OCI-LY1 (cell line): ENCODE measurements around the gene PPP1R7.

Experiments used
- H2AFZ ChIP-seq: fragments of 200-600 bp; sonication (generic), shearing (Covaris generic); 2 replicates; pipeline ENCODE4 v1.6.0; 2014; ENCODE audit warnings: antibody characterized with exemption, mild to moderate bottlenecking, low read length
- H3F3A ChIP-seq: fragments of 200-600 bp; sonication (generic), shearing (Covaris generic); 2 replicates; pipeline ENCODE4 v1.6.0; 2014; ENCODE audit warnings: mild to moderate bottlenecking, antibody characterized with exemption, low read length, moderate library complexity; ENCODE audit not compliant: insufficient read depth
- H3K27ac ChIP-seq: fragments of 200-600 bp; sonication (generic); 2 replicates; pipeline ENCODE4 v1.5.1; 2014; ENCODE audit warnings: low read length, mixed run types, mild to moderate bottlenecking, low read depth; ENCODE audit not compliant: poor library complexity, severe bottlenecking
- H3K27me3 ChIP-seq: fragments of 200-600 bp; sonication (generic); 2 replicates; pipeline ENCODE4 v1.6.0; 2014; ENCODE audit warnings: antibody characterized with exemption, mild to moderate bottlenecking, low read length, moderate library complexity; ENCODE audit not compliant: insufficient read depth
- H3K36me3 ChIP-seq: fragments of 200-600 bp; sonication (generic); 2 replicates; pipeline ENCODE4 v1.6.1; 2014; ENCODE audit warnings: mild to moderate bottlenecking, antibody characterized with exemption, low read length, moderate library complexity, mixed read lengths; ENCODE audit not compliant: insufficient read depth
- H3K4me1 ChIP-seq: fragments of 200-600 bp; sonication (generic); 2 replicates; pipeline ENCODE4 v1.5.1; 2014; ENCODE audit warnings: mild to moderate bottlenecking, low read length, moderate library complexity; ENCODE audit not compliant: insufficient read depth, severe bottlenecking
- H3K4me2 ChIP-seq: fragments of 200-600 bp; sonication (generic), shearing (Covaris generic); 2 replicates; pipeline ENCODE4 v1.6.1; 2014; ENCODE audit warnings: low read length
- H3K4me3 ChIP-seq: fragments of 200-600 bp; sonication (generic); 2 replicates; pipeline ENCODE4 v1.5.1; 2014; ENCODE audit warnings: low read length, low read depth, mild to moderate bottlenecking, mixed read lengths; ENCODE audit not compliant: poor library complexity, severe bottlenecking
- H3K79me2 ChIP-seq: fragments of 200-600 bp; shearing (Covaris generic); 2 replicates; pipeline ENCODE4 v1.6.1; 2016; ENCODE audit warnings: mixed run types, low read length, mixed read lengths; ENCODE audit not compliant: insufficient read depth
- H3K9ac ChIP-seq: fragments of 200-600 bp; sonication (generic), shearing (Covaris generic); 2 replicates; pipeline ENCODE4 v1.6.1; 2014; ENCODE audit warnings: mild to moderate bottlenecking, low read length, mixed read lengths
- H3K9me2 ChIP-seq: fragments of 200-600 bp; sonication (generic), shearing (Covaris generic); 2 replicates; pipeline ENCODE4 v1.6.1; 2014; ENCODE audit warnings: low read depth, mild to moderate bottlenecking, low read length, mixed read lengths
- H3K9me3 ChIP-seq: fragments of 200-600 bp; shearing (Covaris generic); 2 replicates; pipeline ENCODE4 v1.6.1; 2014; ENCODE audit warnings: low read length, mixed read lengths
- H4K20me1 ChIP-seq: fragments of 200-600 bp; sonication (generic), shearing (Covaris generic); 2 replicates; pipeline ENCODE4 v1.6.0; 2016; ENCODE audit warnings: mild to moderate bottlenecking, low read length; ENCODE audit not compliant: insufficient read depth
- CTCF ChIP-seq: fragments of 200-600 bp; sonication (generic), shearing (Covaris generic); IDR thresholded peaks from 2 replicates; pipeline ENCODE4 v1.5.1; 2017; ENCODE audit warnings: mild to moderate bottlenecking, antibody characterized with exemption, low read length, moderate library complexity, mixed read lengths
- EZH2 ChIP-seq: fragments of 200-600 bp; sonication (generic), shearing (Covaris generic); IDR thresholded peaks from 2 replicates; pipeline ENCODE4 v1.8.0; 2017; ENCODE audit warnings: borderline replicate concordance, mixed run types, mild to moderate bottlenecking, antibody characterized with exemption, low read length, moderate library complexity, mixed read lengths

The PPP1R7 gene

GRCh38 chr2:241207151-241207550 lies 56.9 kb downstream of the PPP1R7 start:
- H3F3A ChIP-seq: no peaks in the 10 kb centered on the region
- H3K9ac ChIP-seq: no peak overlapping the region
- H3K4me1 ChIP-seq: no peaks in the 10 kb centered on the region
- TF ChIP-seq EZH2 (no peak), CTCF (no peak)
- H3K4me3 ChIP-seq: no peak overlapping the region
- H3K36me3 ChIP-seq: no peaks in the 10 kb centered on the region
- H2AFZ ChIP-seq: no peak overlapping the region
- no peaks in the 10 kb centered on the region for H3K27me3 ChIP-seq
- no peaks in the 10 kb centered on the region for H3K79me2 ChIP-seq
- no peak overlapping the region for H3K4me2 ChIP-seq
- H3K27ac ChIP-seq: no peak overlapping the region
- H3K9me2 ChIP-seq: no peaks in the 10 kb centered on the region
- H3K9me3 ChIP-seq: no peaks in the 10 kb centered on the region
- no peaks in the 10 kb centered on the region for H4K20me1 ChIP-seq

- H3K9me2 ChIP-seq: no peaks in the 10 kb centered on the region
- H3K9me3 ChIP-seq: no peaks in the 10 kb centered on the region
- no peak overlapping the region for H3K27ac ChIP-seq
- no peaks in the 10 kb centered on the region for H3K4me1 ChIP-seq
- H2AFZ ChIP-seq: no peak overlapping the region
- H3K79me2 ChIP-seq: no peaks in the 10 kb centered on the region
- H4K20me1 ChIP-seq: no peaks in the 10 kb centered on the region
- H3K27me3 ChIP-seq: no peaks in the 10 kb centered on the region
- no peak overlapping the region for H3K4me3 ChIP-seq
- no peak overlapping the region for H3K4me2 ChIP-seq
- TF ChIP-seq EZH2 (no peak), CTCF (no peak)
- no peaks in the 10 kb centered on the region for H3F3A ChIP-seq
- no peak overlapping the region for H3K9ac ChIP-seq
- no peaks in the 10 kb centered on the region for H3K36me3 ChIP-seq
These were observed 57.4 kb downstream of the PPP1R7 start for GRCh38 chr2:241207641-241208040.

- no peaks in the 10 kb centered on the region for H3K4me1 ChIP-seq
- no peaks in the 10 kb centered on the region for H3F3A ChIP-seq
- H3K9ac ChIP-seq: no peak overlapping the region
- H3K4me2 ChIP-seq: no peak overlapping the region
- H3K79me2 ChIP-seq: no peaks in the 10 kb centered on the region
- H3K4me3 ChIP-seq: no peak overlapping the region
- H4K20me1 ChIP-seq: no peaks in the 10 kb centered on the region
- H3K9me3 ChIP-seq: no peaks in the 10 kb centered on the region
- H3K27ac ChIP-seq: no peak overlapping the region
- H3K27me3 ChIP-seq: no peaks in the 10 kb centered on the region
- H2AFZ ChIP-seq: no peak overlapping the region
- TF ChIP-seq EZH2 (no peak), CTCF (no peak)
- H3K36me3 ChIP-seq: no peaks in the 10 kb centered on the region
- H3K9me2 ChIP-seq: no peaks in the 10 kb centered on the region
These were observed 57.8 kb downstream of the PPP1R7 start for GRCh38 chr2:241208058-241208457.
